HG03045 (cell line): ENCODE measurements around the gene MYPOP.

Experiments used
- ATAC-seq: cut with Tn5 transposase; IDR thresholded peaks from one replicate; pipeline ENCODE4 v1.9.1; 2021; ENCODE audit warnings: mild to moderate bottlenecking, moderate library complexity; ENCODE audit not compliant: unreplicated experiment

The MYPOP gene

DNA sequence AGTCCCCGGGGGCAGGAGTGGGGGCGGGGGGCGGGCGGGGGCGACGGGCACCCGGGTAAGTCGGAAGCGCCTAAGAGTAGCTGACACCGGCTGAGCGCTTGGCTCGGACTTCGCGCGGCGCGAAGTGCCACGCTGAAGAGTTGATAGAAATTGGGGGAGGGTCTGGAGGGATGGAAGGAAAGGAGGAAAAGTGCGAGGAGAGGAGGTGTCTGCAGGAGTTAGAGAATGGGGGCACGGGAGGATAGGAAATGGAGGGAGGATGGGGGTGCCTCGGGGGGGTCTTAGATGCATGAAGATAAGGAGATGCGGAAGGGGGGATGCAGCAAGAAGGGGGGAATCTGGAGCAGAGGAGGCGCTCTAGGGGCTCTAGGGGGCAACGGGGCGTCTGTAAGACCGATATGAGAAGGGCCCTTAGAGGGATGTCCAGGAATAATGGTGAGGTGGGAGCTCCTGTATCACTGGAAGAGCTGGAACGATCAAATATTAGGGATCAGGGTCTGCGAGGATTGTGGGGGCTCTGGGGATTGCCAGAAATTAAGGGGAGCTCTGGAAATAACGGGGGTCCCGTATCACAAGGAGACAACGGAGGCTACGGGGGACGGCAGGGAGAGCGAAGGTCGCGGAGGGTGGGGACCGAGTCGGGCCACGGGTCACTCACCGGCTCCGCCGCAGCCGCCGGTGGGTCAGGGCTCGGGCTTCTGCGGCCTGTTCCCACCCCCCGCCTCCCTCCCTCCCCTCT is at the start of gene MYPOP:
Gene MYPOP, minus strand, starts transcription at position 702 of the 739 bp plus-strand sequence. CDS start 840 bp downstream, outside the sequence.
- ATAC-seq: no peak

DNA sequence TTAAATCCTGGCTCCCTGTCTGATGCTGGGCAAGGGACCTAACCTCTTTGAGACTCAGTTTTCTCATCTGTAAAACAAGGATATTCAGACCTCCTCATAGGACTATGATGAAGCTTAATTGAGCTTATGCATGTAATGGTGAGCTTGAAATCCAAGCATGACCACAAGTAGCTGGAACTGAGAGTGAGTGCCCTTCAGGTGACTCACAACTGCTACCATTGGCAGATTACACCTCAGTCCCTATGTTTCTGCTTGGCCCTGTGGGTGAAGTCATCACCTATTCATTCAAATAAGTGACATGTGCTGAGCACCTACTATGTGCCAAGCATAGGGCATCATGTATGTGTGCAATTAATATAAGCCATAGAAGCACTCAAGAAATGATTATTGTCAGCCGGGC is 45.5 kb upstream of the MYPOP start:
- ATAC-seq: no peak

- ATAC-seq: no peak
Observed at GRCh38 chr19:45940515-45940805, 38.0 kb upstream of the MYPOP start.

- no peak for ATAC-seq
Observed at GRCh38 chr19:45939792-45940514, 37.5 kb upstream of the MYPOP start.

DNA sequence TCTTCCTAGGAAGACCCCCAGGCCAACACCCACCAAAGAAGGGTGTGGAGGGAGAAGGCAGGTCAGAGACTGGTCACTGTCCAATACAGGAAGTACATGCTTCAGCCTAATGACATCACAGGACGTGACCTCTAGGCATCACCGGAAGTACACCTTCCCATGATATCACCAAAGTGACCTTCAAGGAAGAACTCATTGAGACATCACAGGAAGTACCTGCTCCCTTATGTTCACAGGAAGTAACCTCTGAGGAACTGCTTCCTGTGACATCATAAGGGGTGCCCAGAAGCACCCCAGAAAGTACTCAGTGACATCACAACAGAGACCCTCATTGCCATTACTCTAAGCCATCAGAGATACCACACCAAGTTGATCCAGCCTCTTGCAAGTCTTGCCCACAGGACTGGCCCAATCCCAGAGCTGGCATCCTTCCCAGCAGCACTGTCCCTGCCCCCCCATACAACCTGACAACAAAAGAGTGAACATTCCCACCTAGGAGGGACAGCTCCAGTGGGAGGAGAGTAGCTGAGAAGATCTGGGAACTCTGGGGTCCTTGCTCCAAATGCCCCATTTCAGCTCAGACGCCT is 36.4 kb upstream of the MYPOP start:
- no peak for ATAC-seq

GRCh38 chr19:45935267-45935666 is 32.9 kb upstream of the MYPOP start:
- no peak for ATAC-seq

DNA sequence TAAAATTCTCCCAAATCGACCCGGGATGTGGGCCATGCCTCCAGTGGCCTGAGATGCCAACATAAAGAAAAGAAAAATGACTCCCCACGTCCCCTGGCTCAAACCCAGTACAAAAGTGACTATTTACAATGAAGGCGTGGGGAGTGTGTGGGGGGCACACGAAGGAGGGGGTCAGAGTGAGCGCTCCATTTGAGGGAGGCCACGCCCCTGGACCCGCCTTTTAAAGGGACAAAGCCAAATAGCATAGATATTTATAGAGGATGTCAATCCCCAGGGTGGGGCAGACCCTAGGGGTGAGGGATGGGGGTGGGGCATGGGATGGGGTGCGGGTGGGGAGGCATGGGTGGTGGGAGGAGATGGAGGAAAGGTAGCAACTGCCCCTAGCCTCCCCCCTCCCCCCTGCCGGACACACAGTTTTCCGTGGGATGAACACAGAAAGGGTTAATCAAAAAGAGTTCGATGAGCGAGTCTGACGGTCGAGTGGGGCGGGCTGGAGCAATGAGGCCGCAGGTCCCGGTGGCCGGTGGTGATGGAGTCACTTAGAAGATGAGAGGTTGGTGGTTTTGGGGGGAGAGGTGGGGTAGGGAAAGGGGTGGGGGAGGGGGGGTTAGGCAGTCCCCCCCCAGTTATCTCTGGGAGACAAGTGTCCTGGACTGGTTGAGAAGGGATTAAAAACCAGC is 32.3 kb upstream of the MYPOP start:
- no peak for ATAC-seq

DNA sequence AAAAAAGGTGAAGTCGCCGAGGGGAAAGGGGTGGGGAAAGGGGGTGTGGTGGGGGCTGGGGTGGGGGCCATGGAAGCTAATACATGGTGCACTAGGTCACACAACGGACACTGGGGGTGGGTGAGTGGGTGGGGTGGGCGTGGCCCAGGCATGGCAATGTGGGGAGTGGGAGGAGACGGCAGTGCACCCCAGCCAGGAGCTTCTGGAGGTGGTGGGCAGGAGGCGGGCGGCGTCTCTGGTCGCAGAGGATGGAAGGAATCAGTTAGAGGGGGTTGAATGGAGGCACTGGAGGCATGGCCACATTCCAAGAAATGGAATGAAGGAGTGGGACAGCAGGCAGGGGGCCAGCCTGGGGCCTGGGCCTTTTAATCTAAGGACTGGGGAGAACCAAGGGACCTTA is 31.3 kb upstream of the MYPOP start:
- no peak for ATAC-seq

DNA sequence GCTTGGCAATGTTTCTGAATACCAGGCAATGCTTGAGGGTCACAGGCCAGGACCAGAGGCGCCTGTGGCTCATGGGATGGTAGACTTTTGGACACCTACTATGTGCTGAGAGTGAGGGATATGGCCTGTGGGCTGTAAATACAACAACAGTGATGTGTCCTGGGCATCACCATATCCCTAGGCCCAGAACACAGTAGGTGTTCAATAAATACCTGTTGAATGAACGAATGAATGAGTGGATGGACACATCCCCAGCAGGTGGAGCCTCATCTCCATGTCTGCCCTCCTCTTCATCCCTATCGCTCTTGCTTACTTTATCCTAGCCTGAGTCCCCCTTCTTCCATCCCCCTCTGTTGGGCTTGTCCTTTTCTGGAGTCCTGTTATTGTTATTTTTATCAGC is 28.6 kb upstream of the MYPOP start:
- ATAC-seq: no peak

DNA sequence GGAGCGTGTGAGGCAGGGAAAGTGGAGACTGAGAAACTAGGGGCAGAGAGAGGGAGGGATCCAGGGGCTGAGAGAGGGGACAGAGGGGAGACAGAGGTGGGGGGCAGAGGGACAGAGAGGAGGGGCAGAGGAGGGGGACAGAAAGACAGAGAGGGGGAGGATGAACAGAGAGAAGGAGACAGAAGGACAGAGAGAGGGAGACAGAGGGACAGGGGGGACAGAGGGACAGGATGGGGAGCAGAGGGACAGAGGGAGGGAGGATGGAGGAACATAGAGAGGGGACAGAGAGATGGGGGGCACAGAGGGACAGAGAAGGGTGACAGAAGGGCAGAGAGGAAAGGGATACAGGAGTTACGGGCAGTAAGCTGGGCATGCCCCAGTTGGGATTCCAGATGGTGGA is 26.8 kb upstream of the MYPOP start:
- no peak for ATAC-seq

DNA sequence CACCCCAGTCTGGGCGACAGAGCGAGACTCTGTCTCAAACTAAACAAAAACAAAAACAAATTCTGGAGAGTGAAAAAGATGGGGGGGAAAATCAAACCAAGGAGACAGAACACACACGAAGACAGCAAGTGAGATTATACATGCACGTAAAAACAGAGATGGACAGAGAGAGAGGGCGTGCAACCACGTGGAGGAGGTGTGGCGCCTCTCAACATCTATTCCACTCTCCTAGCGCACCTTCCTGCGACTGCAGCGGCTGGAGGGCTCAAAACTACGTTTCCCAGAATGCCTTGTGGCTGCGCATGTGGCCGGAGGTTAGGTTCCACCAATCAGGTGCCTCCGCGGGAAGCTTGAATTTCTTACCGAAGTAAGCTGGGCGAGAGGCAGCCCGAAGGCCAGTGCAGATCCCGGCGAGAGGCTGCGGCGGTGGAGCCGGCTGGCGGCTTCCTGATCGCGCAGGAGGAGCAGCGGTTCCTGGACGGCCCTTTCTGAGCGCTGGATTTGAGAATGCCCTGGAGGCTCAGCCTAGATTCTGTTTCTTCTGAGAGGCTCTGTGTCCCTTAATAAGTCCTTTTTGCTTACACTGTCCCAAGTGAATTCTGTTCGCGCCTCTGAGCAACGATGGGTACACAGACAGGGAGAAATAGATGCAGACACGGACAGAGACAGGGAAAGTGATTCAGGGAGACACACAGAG is 25.3 kb upstream of the MYPOP start:
- ATAC-seq: peak; percentile 72

GRCh38 chr19:45924891-45925447 is 22.6 kb upstream of the MYPOP start:
- ATAC-seq: no peak

DNA sequence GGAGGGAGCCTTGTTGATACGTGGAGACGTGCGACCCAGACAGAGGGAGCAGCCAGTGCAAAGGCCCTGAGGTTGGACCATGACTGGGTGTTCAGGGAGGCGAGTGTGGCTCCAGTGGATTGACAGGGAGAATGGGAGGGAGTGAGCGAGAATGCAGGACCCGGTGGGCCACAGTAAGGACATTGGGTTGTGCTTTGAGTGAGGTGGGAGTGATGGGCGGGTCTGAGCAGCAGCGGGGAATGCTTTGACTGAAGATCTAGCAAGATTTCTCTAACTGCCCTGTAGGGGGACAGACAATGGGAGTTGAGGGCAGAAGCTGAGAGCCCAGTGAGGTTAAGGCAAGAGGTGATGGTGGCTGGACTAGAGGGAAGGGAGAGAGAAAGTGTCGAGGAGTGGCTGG is 19.9 kb upstream of the MYPOP start:
- no peak for ATAC-seq

DNA sequence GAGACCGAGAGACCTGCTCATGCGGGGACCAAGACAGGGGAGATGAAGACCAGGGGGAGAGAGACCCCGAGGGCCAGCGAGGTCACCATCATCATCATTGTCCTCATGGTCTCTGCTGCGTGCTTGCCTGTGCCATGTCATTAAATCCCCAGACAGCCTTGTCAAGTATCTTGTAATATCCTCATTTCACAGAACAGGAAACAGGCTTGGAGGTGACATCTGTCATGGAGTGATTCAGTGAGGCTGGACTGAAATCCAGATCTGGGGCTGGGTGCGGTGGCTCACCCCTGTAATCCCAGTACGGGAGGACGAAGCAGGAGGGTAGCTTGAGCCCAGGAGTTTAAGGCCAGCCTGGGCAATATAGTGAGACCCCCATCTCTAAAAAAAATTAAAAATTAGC is 18.0 kb upstream of the MYPOP start:
- ATAC-seq: no peak

DNA sequence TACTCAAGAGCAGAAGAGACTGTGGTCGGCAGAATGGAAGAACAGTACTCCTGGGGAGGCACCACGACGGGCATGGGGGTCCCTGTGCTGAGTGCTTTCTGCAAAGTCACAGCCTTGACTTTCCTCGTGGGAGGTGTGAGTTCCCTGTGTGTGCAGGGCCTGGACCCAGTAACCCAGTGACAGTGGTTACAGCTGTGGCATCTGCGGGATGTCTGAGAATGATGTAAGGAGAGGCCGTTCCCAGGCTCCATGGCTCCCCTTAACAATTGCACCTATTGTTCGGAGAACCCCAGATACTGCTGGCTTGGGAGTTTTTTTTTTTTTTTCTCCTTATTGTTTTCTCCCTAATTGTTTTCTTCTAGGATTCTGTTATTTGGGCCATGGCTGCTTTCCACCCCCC is 17.3 kb upstream of the MYPOP start:
- no peak for ATAC-seq

- no peak for ATAC-seq
Observed at GRCh38 chr19:45918721-45919120, 16.3 kb upstream of the MYPOP start.

GRCh38 chr19:45917421-45918091 is 15.1 kb upstream of the MYPOP start:
- no peak for ATAC-seq

GRCh38 chr19:45913874-45914830 is 11.7 kb upstream of the MYPOP start, which contains the start of gene NANOS2:
Gene NANOS2, minus strand, starts transcription at chr19:45914778. Its CDS starts 85 bp downstream, at chr19:45914693.
- no peak for ATAC-seq

DNA sequence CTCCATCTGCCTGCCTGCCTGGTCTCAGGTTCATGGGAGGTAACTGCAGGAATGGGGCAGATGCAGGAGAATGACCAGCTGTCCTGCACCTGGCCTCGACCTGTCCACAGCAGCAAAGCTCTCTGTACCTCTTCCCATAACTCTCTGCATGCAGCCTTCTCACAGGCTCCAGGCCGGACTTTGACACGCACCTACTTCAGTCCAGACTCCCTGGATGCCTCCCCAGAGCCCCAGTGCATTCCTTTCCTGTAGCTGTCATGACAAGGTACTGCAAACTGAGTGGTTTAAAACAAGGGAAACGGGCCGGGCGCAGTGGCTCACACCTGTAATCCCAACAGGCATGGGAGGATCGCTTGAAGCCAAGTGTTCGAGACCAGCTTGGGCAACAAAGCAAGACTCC is 8.9 kb upstream of the MYPOP start:
- no peak for ATAC-seq
